Measurements from ENCODE around the gene CR1.
"Not testable (repeated sequence)": the region's sequence is repeated elsewhere in the genome, so short reads cannot be mapped to it uniquely, and the experiment has no call there.

CR1 gene

DNA sequence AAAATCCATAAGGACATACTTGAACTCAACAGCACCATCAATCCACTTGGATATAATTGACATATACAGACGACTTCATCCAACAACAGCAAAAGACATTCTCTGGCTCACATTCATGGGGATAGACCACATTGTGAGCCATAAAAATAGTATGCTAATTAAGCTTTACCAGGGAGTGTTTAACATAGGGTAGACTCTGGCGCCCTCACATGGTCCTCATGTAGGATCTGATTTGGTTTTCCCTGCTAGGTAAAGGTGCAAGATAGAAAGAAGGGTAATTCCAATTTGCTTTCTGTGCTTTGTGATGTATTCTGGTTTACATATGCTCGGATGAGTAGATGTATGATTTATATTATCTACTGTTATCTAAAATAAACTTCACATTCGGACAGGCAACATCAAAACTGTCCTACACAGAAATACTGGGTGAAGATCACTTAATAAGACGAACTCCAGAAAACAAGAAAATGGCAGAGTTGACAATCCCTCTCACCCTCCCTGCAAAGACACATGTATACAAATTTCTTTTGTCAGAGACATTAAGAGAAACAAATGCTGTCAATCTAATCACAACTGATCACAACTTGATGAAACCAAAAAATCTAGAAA lies 176.7 kb downstream of the CR1 start:
- DNase-seq (ENCODE audit: low read depth, low spot score) = no peak

DNA sequence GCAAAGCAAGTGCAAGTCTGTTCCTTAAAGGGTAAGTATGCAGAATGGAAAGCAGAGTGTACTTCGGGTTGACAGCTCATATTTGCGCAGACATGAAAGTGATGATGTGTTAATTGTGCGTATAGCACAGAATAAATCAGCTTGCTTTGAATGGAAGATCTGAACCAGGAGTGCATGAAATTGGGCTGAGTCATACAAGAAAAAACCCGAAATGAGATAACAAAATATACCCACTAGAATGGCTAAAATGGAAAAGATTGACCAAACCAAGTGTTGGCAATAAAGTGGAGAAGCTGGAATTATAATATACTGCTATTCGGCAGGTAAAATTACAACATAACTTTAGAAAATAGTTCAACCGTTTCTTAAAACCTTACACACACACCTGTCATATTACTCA lies 177.4 kb downstream of the CR1 start:
- DNase-seq (ENCODE audit: low read depth, low spot score) = no peak

DNA sequence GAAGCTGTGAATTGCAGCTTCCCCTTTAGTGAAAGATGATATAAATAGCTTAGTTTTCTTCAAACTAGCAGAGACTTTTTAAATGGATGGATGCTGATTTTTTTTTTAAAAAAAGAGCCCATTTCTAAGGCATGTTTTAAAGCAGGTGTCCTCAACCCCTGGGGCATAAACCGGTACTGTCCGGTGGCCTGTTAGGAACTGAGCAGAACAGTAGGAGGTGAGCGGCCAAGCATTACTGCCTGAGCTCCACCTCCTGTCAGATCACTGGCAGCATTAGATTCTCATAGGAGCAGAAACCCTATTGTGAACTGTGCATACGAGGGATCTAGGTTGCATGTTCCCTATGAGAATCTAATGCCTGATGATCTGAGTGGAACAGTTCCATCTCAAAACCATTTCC lies 180.2 kb downstream of the CR1 start:
- no peak for DNase-seq (ENCODE audit: low read depth, low spot score)

DNA sequence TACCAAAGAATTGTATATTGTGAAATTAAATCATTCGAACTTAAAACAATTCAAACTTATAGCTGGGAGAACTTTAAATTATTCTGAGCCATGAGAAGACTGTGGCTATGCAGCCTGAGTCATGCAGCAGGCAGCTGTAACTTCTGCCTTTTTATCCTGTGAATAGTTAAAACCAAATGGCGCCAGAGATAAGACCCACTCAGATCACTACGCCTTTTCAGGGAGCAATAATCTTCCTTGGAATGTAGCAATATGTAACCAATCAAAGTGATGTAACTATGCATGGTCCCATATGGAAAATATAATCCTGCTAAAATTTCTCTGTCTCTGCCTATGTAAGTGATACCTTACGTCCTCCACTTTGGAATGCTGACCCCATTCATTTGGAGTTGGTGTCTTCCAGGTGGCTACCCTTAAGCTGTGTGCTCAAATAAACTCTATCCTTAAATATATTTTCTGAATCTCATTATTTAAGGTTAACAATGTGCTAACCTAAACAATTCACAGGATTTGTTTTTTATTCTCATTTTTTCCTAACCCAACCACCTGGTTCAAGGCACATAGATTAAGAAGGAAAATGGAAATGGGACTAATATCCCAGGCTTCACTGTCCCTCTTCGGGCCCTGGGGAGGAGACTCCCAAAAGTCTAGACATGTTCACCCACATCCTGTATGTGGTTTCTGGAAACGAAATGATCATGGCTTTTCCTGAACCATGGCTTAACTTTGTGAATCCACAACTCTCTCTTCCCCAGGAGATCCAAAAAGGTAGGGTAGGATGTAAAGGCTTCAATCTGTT lies 184.8 kb downstream of the CR1 start:
- DNase-seq (ENCODE audit: low read depth, low spot score) = not testable (repeated sequence)

DNA sequence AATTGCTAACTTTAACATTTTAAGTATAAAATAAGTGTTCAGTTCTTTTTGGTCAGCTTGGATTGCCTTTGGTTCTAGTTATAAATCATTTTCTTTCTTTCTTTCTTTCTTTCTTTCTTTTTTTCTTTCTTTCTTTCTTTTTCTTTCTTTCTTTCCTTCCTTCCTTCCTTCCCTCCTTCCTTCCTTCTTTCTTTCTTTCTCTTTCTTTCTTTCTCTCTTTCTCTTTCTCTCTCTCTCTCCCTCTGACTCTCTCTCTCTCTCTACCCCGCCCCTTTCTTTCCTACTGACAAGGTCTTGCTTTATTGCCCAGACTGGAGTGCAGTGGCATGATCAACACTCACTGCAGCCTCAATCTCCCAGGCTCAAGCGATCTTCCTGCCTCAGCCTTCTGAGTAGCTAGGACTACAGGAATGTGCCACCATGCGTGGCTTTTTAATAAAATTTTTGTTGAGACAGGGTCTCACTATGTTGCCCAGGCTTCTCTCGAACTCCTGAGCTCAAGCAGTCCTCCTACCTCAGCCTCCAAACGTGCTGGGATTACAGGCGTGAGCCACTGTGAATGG lies 187.0 kb downstream of the CR1 start:
- DNase-seq (ENCODE audit: low read depth, low spot score) = not testable (repeated sequence)

DNA sequence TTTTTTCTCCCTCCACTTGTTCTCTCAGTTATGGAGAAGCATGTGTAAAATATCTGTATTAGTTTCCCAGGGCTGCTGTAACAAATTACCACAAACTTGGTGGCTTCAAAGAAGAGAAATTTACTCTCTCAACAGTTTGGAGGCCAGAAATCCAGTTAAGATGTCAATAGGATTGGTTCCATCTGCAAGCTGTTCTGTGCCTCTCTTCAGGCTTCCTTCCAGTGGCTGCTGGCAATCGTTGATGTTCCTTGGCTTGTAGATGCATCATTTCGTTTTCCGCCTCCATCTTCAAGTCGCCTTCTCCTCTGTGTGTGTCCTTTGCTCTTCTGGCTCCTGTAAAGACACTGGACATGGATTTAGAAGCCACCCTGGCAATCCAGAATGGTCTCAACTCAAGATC lies 194.6 kb downstream of the CR1 start:
- not testable (repeated sequence) for DNase-seq (ENCODE audit: low read depth, low spot score)

DNA sequence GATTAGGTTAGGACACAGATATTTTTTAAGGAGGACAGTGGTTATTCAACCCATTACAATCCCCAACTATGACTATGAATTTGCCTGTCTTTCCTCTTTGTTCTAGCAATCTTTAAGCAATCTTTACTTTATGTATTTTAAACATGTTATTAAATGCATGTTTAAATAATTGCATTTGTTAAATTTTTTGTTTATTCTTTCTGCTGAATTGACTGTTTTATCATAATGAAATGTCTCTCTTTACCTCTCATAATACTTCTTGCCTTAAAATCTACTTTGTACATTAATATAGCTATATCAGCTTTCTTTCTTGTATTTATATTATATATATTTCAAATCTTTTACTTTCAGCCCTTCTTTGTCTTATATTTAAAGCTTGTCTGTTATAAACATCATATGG lies 195.1 kb downstream of the CR1 start:
- no peak for DNase-seq (ENCODE audit: low read depth, low spot score)

All from activated naive CD8-positive, alpha-beta T cell treated with anti-CD3 and anti-CD28 coated beads, Interleukin-2, amount 50 U/mL, for 16 hours (primary cell).